ENCODE measurements around the gene NDUFS2.

- TF ChIP-seq POLR2A (IDR thresholded peaks at IDR 0.05; ENCODE audit: low read length) (no peak), GATA1 (IDR thresholded peaks at IDR 0.05; ENCODE audit: low read depth, low read length) (no peak)
These were observed 29.8 kb upstream of the NDUFS2 start for GRCh38 chr1:161172349-161172748.

Measured in erythroblast (primary cell).